GM18868 (cell line): ENCODE measurements around the gene NSL1.

Source experiments
- ATAC-seq: cut with Tn5 transposase; IDR thresholded peaks from one replicate; pipeline ENCODE4 v1.9.1; 2021; ENCODE audit warnings: mild to moderate bottlenecking, moderate library complexity; ENCODE audit not compliant: unreplicated experiment

NSL1 gene, protein sequence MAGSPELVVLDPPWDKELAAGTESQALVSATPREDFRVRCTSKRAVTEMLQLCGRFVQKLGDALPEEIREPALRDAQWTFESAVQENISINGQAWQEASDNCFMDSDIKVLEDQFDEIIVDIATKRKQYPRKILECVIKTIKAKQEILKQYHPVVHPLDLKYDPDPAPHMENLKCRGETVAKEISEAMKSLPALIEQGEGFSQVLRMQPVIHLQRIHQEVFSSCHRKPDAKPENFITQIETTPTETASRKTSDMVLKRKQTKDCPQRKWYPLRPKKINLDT

DNA sequence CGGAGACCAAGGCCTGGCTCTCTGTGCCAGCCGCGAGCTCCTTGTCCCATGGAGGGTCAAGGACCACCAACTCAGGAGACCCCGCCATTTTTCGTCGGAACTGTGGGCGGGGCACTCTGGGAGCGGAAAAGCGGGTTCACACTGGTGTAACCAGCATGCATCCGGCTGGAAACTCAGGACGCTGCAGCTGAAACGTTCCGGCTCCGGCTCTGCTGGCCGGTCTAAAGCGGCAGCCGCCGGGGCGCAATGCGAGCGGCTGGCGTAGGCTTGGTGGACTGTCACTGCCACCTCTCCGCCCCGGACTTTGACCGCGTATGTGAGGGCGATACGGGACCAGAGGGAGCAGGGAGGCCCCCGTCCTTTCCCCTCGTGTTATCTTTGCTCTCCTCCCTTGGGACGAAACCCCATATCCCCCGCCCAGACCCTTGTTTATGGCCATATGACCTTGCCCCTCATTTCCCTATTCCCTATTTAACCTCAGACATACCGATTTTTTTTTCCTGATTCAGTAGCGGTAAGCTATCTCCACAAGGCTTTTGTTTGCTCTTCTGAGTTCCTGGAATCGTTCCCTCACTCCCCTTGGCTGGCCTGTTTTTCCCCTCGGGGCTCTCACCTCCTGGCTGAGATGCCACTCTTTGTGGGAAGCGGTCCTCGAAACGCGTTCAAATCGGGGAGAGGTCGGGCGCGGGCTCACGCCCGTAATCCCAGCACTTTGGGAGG lies at the start of gene NSL1, which contains the start of gene TATDN3:
NSL1 (minus strand) TSS at position 102 of the 720 bp plus-strand sequence; CDS start at position 88, 14 bp downstream.
TATDN3 (plus strand) TSS at position 219 of the 720 bp plus-strand sequence; CDS start at position 247, 28 bp downstream.
- peak; percentile 55 for ATAC-seq

DNA sequence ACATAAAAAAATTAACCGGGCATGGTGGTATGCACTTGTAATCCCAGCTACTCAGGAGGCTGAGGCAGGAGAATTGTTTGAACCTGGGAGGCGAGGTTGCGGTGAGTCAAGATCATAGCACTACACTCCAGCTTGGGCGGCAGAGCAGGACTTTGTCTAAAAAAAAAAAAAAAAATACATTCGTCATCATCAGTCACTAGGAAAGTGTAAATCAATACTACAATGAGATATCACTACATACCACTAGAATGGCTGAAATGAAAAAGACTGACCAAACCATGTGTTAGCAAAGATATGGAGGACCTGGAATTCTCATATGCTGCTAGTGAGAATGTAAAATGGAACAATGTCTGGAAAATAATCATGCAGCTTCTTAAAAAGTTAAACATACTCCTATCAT lies 46.6 kb upstream of the NSL1 start:
- no peak for ATAC-seq

DNA sequence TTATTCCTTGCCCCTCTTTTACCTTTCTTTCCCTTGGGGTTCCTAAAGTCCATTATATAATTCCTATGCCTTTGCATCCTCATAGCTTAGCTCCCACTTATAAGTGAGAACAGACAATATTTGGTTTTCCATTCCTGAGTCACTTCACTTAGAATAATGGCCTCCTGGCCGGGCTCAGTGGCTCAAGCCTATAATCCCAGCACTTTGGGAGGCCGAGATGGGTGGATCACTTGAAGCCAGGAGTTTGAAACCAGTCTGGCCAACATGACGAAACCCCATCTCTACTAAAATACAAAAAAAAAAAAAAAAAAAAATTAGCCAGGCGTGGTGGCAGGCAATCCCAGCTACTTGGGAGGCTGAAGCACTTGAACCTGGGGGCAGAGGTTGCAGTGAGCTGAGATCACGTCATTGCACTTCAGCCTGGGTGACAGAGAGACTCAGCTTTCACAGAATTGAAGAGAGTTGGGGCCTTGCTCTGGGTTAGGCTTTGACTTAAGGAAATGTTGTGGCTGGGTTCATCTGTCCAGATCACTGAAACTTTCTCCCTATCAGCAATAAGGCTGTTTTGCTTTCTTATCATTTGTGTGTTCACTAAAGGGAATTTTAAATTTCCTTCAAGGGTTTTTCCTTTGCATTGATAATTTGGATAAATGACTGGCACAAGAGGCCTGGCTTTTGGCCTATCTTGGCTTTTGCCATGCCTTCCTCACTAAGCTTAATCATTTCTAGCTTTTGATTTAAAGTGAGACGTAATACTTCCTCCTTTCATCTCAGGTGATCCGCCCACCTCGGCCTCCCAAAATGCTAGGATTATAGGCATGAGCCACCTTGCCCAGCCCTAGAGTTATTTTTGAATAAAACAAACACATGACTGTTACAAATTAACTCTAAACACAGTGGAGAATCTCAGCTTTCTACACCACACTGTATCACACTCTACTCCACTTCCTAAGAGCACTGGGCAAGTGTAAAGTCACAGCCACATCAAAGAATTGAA lies 41.9 kb upstream of the NSL1 start:
- peak; percentile 68 for ATAC-seq

DNA sequence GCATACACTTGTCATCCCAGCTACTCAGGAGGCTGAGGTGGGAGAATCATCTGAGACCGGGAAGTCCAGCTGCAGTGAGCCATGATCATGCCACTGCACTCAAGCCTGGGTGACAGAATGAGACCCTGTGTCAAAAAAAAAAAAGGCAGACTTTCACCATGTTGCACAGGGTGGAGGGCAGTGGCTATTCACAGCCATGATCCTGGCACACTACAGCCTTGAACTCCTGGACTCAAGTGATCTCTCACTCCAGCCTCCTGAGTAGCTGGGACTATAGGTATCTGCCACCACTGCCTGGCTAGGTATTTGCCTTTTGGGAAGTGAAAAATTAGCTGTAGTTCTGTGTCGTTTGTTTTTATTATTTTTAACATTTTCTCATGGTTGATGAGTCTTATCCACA lies 36.8 kb upstream of the NSL1 start:
- no peak for ATAC-seq

DNA sequence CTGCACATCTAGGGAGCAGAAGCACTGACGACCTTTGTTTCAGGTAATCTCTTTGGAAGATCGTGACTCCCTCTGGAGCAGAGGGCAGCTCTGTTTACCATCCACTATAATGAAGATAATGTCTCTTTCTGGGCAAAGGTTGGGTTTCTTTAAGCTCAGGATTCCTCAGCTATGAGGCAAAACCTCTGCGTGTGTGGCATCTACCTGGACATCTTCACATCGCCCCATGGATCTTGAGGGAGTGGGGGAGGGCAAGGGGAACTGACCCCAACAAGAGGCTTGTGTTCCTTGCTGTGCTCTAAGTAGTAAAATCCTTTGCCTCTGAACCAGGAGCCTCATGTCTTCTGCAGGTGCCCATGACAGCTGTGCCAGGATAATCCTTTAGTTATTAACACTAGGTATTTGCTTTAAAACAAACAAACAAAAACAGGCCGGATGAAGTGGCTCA lies 36.3 kb upstream of the NSL1 start:
- no peak for ATAC-seq

DNA sequence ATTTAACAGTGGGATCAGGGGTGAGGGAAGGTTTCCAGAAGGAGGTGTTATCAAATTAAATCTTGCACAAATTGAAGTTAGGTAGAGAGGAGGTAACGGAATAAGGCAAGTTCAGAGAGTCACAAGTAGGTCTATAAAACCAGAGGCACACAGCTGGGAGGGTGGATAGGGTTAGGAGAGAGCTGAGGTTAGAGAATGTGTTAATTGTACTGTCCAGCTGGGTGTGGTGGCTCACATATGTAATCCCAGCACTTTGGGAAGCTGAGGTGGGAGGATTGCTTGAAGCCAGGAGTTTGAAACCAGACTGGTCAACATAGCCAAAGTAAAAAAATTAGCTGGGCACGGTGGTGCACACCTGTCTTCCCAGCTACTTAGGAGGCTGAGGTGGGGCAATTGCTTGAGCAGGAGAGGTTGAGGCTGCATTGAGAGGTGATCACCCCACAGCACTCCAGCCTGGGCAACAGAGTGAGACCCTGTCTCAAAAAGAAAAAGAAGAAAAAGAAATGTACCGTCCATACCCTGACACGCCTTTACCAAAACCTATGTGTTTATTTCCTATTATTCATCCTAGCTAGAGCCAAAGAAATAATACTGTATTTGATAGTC lies 35.7 kb upstream of the NSL1 start:
- no peak for ATAC-seq

DNA sequence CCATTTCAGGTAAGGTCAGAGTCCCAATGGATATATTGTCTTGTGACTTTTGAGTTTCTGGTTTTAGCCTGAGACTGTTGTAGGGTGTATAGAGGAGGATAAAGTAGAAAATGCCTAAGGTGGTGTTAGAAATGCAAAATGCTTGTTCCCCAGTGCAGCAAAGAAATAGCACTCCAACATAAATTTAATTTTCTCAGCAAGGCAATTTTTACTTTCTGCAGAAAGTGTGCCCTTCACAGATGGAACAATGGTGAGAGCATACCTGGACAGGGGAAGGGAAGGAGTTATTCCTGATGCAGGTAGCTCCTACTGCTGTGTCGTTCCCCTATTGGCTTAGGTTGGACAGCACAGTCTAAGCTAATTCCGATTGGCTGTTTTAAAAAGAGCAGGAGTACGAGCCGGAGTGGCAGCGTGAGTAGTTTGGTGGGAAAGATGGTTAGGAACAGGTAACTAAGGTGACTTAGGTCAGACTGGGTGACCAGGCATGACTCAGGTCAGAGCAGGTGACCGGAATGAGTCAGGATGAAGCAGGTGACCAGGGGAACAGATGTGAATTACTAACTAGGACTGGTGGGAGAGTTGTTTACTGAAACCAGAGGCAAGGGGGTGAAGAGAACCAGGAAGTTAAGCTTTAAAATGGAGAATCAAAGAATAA lies 34.3 kb upstream of the NSL1 start:
- ATAC-seq, result no peak

DNA sequence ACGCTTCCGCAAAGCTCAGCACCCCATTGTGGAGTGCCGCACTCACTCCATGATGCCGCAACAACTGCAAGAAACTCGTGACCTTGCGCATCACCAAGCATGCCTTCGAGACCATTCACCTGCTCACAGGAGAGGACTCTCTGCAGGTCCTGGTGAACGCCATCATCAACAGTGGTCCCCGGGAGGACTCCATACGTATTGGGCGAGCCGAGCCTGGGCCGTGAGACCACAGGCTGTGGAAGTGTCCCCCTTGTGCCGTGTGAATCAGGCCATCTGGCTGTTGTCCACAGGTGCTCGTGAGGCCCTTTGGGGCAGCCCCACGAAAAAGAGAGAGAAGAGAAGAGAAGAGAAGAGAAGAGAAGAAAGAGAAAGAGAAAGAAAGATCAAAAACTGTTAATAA lies 32.6 kb upstream of the NSL1 start:
- ATAC-seq, result no peak

DNA sequence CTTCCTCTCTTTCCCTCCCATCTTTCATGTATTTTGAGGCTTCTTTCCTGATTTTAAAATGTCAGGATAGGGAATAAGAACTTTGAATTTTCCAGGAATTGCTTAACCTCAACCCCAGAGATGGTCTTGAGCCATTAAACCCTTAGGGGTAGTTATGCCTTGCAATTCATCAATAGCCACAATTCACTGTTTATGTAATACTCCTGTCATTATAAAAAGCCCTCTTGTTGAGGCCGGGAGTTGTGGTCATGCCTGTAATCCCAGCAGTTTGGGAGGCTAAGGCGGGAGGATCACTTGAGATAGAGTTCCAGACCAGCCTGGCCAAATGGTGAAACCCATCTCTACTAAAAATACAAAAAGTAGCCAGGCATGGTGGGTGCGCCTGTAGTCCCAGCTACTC lies 31.4 kb upstream of the NSL1 start:
- ATAC-seq, result no peak

DNA sequence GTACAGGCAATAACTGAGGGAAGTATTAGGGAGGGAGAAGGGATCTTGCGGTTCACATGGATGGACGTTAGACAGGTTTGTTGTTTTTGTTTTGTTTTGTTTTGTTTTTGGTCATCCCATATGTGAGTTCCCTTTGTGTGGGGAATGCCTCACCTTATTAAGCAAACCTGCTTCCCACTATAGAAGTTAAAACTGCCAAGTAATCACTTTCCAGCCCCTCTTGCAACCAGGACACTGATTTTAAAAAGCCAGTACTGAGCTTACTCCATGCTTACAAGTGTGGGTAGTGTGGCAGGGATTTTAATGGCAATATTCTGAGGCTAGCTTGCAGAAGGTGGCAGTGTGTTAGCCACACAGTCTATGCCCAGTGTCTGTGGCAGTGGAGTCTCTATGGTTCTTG lies 29.4 kb upstream of the NSL1 start:
- no peak for ATAC-seq

DNA sequence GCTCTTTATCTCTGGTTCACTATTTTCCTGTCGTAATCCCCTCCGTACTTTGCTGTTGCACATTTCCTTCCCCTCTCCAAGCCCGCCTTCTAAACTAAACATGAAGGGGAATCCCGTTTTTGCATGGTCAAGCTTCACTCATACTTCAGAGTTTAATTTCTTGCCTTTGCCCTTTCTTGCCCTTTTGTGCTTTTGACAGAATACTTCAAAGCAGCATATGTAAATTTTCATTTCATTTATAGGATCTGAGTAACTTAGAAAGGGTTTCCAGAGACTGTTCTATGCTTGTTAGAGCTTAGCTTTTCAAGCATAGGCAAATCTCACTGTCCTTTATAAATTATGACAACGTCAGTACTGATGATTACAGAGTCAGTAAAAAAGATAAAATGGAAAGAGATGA lies 28.1 kb upstream of the NSL1 start:
- peak; percentile 76 for ATAC-seq

DNA sequence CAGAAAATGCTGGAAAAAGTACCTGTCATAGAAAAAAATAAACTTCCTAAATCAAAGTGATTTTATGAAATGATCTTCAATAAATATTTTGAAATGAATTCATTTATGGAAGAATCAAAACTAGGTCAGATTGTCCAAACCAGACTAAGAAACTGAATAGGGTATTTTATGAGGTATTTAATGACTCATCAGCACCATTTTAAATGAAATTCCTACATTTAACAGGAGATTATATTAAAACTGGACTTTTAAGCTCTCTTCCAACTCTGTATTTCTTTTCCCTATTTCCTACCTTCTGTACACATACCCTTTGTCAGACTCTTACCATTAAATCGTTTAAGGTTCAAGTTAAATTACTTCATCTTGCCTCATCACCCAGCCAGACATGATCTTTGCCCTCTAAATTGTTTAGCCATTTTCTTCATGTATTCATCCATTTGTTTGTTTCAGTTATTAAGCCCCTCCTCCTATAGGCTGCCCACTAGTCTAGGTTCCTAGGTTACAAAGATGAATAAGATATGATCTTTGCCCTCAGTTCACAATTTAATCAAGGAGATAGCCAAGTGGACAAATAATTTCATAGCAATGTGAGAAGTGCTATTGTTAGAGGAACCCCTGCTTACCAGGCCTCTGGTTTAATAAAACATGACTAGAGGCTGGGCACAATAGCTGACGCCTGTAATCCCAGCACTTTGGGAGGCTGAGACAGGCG lies 25.1 kb upstream of the NSL1 start:
- no peak for ATAC-seq

DNA sequence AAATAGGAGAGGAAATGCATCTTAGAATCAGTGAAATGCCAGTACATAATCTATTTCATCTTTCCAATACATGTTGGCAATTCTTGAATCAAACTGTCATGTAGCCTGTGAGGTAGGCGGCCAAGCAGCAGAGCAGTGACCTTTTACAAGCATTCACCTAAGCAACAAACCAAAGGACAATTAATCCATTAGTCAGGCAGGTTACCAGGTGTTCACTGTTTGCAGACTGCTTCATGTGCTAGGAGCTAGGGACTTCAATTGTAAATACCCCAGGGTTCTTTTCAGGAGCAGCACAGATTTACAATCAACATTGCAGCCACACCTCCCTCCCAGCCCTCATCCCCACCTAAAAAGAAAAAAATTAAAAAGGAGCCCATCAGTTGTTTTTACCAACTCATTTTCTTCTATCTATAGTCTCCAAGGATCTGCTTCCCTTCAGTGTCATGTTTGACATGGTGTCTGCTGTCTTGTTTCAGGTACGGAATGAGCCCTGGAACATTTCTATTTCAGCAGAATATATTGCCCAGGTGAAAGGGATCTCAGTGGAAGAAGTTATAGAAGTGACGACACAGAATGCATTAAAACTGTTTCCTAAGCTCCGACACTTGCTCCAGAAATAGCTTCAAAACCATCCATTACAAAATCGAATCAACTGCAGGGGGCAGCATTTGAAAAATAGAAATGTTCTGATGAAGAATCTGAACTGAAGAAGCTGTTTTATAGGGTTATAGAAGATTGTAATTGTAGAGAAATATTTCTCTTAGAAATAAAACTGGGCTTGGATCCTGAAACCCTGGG lies 23.2 kb upstream of the NSL1 start:
- ATAC-seq, result no peak

DNA sequence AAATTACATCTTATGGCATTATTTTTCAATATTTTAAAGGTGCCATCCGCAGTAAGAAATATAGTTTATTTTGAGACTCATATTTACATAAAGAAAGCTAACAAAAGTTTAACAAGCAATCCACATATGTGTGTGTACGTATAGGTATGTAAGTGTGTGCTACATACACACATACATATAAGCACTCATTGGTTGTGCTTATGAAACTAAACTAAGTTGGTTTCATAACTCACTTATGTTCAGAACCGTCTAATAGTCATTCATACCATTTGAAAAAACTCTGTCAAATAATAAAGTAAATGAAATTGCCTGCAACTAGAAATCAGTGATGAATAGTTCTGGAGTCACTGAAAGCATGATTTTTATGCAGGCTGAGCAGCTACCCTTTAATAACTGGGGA lies 14.2 kb upstream of the NSL1 start:
- peak; percentile 68 for ATAC-seq

DNA sequence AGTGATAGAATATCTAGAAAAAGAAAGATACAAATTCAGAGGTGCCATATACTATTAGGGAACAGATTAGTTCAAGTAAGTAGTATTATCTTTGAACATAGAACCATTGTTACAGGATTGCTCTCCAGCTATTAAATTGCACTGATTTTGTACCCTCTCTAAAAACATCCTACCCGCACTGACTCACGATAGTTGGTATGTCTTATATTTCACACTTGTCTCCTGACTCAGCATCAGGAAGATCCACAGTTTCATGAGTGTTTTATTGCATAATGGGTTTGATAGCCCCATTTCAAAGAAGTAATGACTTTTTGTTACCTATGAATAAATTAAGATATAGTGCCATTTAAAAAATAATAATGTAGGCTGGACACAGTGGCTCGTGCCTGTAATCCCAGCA lies 6.1 kb upstream of the NSL1 start:
- ATAC-seq, result no peak

DNA sequence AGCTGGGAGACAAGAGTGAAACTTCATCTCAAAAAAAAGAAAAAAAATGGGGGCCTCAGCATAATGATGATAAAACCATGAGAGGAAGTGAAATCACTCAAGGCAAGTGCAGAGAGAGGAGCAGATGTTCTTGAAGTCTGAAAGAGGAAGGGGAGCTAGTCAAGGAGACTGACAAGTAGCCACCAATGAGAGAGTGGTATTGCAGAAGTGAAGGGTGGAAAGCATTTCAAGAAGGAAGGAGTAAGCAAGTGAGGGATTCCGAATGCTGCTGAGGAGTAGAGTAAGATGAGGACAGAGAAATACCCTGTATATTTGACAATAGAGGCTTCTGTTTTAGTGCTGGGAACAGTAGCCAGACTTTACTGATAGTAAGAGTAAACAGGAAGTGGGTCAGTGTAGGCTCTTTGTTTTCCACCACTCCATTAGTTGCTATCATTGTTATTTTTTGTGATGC lies 3.0 kb upstream of the NSL1 start:
- peak; percentile 90 for ATAC-seq

DNA sequence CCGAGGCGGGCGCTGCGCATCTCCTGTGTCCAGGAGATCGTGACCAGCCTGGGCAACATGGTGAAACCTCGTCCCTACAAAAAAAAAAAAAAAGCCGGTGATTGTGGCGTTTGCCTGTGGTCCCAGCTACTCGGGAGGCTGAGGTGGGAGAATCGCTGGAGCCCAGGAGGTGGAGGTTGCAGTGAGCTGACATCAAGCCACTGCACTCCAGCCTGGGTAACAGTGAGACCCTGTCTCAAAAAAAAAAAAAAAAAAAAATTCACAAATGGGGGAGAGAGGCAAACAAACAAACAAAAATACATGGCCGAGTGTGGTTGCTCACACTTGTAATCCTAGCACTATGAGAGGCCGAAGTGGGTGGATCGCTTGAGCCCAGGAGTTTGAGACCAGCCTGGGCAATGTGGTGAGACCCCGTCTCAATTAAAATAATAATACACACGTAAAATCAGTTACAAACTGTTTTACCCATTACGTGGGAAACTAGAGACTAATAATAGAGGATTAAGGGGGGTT lies 875 bp upstream of the NSL1 start:
- ATAC-seq, result no peak

DNA sequence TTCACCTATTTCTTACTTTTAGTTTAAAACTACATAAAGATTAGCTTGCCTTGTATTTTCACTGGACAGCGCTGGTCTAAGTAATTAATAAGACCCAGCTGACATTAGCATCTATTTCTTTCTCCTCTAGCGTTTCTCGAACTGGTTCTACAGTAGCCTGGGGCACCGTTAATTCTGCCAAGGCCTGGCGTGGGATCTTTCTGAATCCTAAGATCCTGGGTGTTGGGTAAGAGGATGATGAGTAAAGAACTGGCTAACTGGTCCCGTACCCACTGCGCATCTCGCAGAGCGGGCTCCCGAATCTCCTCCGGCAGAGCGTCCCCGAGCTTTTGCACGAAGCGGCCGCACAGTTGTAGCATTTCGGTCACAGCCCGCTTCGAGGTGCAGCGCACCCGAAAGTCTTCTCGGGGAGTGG lies 309 bp downstream of the NSL1 start:
- peak; percentile 30 for ATAC-seq
